ENCODE results near the gene AP5Z1.

Gene AP5Z1

DNA sequence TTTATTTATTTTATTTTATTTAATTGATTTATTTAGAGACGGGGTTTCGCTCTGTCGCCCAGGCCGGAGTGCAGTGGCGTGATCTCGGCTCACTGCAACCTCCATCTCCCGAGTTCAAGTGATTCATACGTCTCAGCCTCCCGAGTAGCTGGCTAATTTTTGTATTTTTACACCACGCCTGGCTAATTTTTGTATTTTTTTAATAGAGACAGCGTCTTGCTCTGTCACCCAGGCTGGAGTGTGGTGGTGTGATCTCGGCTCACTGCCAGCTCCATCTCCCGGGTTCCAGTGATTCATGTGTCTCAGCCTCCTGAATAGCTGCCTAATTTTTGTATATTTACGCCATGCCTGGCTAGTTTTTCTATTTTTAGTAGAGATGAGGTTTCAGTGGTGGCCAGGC lies 34.2 kb downstream of the AP5Z1 start:
- no peak for DNase-seq (ENCODE audit: insufficient read length)
- TF ChIP-seq POLR2AphosphoS5 (IDR thresholded peaks at IDR 0.05; ENCODE audit: low read depth, low read length), result no peak
- TF ChIP-seq TAF1 (IDR thresholded peaks at IDR 0.05; ENCODE audit: borderline replicate concordance, low read depth, low read length), result no peak
- no peak for TF ChIP-seq POLR2A (IDR thresholded peaks at IDR 0.05; ENCODE audit: low read depth, low read length)
- no peak for FAIRE-seq

DNA sequence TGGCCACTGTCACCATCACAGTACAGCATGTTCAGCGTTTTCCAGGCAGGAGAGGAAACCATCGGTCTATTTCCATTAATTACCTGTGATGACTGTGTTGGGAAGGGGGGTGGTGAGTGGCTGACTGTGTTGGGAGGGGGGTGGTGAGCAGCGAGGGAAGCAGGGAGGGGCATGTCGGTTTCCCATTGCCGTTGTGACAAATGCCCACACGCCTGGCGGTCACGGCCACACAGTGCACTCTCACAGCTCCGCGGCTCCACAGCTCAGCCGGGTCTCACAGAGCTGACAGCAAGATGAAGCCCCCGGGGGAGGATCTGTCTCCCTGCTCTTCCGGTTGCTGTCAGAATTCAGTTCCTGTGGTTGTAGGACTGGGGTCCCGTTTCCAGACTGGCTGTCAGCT lies 39.0 kb downstream of the AP5Z1 start:
- FAIRE-seq (no peak), DNase-seq (ENCODE audit: insufficient read length) (no peak)
- TF ChIP-seq POLR2A (IDR thresholded peaks at IDR 0.05; ENCODE audit: low read depth, low read length) (no peak), POLR2AphosphoS5 (IDR thresholded peaks at IDR 0.05; ENCODE audit: low read depth, low read length) (no peak), TAF1 (IDR thresholded peaks at IDR 0.05; ENCODE audit: borderline replicate concordance, low read depth, low read length) (no peak)

- TF ChIP-seq POLR2A (IDR thresholded peaks at IDR 0.05; ENCODE audit: low read depth, low read length) (no peak), POLR2AphosphoS5 (IDR thresholded peaks at IDR 0.05; ENCODE audit: low read depth, low read length) (no peak), TAF1 (IDR thresholded peaks at IDR 0.05; ENCODE audit: borderline replicate concordance, low read depth, low read length) (no peak)
- DNase-seq (ENCODE audit: insufficient read length) (no peak), FAIRE-seq (no peak)
These were observed 39.7 kb downstream of the AP5Z1 start for GRCh38 chr7:4815121-4815520.

GRCh38 chr7:4815609-4816418 lies 40.4 kb downstream of the AP5Z1 start:
- no peak for FAIRE-seq
- DNase-seq (ENCODE audit: insufficient read length), result no peak
- TF ChIP-seq POLR2AphosphoS5 (IDR thresholded peaks at IDR 0.05; ENCODE audit: low read depth, low read length), result no peak
- TF ChIP-seq POLR2A (IDR thresholded peaks at IDR 0.05; ENCODE audit: low read depth, low read length), result no peak
- no peak for TF ChIP-seq TAF1 (IDR thresholded peaks at IDR 0.05; ENCODE audit: borderline replicate concordance, low read depth, low read length)

GRCh38 chr7:4816419-4817080 lies 41.1 kb downstream of the AP5Z1 start:
- no peak for DNase-seq (ENCODE audit: insufficient read length)
- FAIRE-seq, result no peak
- TF ChIP-seq POLR2AphosphoS5 (IDR thresholded peaks at IDR 0.05; ENCODE audit: low read depth, low read length) (no peak), POLR2A (IDR thresholded peaks at IDR 0.05; ENCODE audit: low read depth, low read length) (no peak), TAF1 (IDR thresholded peaks at IDR 0.05; ENCODE audit: borderline replicate concordance, low read depth, low read length) (no peak)

- FAIRE-seq, result no peak
- no peak for DNase-seq (ENCODE audit: insufficient read length)
- TF ChIP-seq TAF1 (IDR thresholded peaks at IDR 0.05; ENCODE audit: borderline replicate concordance, low read depth, low read length) (no peak), POLR2A (IDR thresholded peaks at IDR 0.05; ENCODE audit: low read depth, low read length) (no peak), POLR2AphosphoS5 (IDR thresholded peaks at IDR 0.05; ENCODE audit: low read depth, low read length) (no peak)
These were observed 41.9 kb downstream of the AP5Z1 start for GRCh38 chr7:4817178-4817901.

DNA sequence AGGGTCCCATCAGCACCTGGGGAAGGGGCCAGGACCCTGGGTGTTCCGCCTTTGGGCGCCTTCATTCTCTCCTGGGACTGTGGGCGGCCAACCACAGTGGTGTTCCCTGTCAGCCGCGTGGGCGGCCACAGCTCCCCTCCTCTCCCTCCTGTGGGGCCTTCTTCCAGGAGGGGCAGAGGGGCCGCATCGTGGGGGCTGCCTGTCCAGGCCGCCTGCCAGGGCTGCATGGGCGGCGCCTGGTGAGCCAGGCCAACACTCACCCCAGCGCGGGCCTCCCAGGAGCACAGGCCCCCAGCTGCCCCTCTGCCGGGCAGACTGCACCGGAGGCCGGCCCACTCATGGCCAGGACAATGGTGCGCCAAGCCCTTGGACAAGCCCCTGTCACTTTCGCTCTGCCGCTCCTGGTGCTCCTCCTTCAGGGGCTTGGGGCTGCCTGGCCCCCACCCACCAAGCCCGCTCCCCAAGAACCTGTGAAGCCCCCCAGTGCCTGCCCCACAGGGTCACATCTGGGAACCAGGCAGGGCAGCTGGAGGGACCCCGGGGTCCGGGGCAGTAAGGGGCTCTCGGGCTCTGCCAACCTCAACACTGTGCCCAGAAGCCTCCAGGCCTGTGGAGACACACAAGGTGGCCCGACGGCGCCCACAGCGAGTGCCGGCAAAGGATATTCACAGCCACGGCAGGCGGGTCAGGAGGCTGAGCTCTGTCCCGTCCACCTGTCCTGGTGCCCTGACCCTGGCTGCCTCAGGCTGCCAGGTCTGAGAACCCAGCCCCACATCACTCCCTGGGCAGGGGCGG lies 42.8 kb downstream of the AP5Z1 start:
- no peak for TF ChIP-seq POLR2AphosphoS5 (IDR thresholded peaks at IDR 0.05; ENCODE audit: low read depth, low read length)
- no peak for TF ChIP-seq POLR2A (IDR thresholded peaks at IDR 0.05; ENCODE audit: low read depth, low read length)
- TF ChIP-seq TAF1 (IDR thresholded peaks at IDR 0.05; ENCODE audit: borderline replicate concordance, low read depth, low read length), result no peak
- FAIRE-seq (no peak), DNase-seq (ENCODE audit: insufficient read length) (no peak)

DNA sequence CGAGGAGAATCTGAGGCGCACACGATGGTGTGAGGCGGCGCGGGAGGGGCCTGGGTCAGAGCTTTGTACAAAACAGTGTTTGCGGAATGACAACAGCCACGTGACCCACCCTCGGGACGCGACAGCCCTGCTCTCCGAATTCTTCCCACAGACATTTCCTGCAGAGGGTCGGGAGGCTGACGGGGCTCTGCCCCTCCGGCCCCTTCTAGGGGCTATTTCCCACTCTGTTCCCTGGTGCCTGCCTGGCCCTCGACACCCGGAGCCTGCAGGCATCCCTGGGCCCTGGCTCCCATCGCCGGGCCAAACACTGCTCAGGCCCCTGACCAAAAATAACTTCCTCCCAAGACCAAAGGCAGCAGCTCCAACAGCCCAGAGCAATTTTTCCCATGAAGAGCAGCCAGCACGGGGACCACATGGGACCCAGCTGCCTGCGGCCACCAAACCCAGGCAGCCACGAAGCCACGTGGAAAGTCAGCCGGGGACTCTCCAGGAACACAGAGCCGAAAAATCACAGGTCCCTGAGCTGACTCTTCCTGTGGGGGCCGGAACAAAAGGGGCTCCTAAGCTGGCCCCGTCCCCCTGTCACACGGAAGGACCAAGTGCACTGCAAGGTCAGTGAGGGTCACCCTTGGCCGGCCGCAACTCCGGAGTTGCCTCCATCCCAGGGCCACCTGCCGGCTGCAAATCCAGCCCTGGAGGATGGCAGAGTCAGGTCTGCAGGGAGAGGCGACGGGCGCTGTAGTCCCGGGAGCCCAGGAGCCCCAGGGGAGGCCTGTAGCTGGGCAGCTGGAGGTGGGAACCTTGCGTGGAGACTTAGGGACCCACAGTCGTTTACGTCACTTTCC lies 44.4 kb downstream of the AP5Z1 start:
- no peak for TF ChIP-seq POLR2A (IDR thresholded peaks at IDR 0.05; ENCODE audit: low read depth, low read length)
- TF ChIP-seq POLR2AphosphoS5 (IDR thresholded peaks at IDR 0.05; ENCODE audit: low read depth, low read length), result no peak
- TF ChIP-seq TAF1 (IDR thresholded peaks at IDR 0.05; ENCODE audit: borderline replicate concordance, low read depth, low read length), result no peak
- FAIRE-seq, result no peak
- no peak for DNase-seq (ENCODE audit: insufficient read length)

DNA sequence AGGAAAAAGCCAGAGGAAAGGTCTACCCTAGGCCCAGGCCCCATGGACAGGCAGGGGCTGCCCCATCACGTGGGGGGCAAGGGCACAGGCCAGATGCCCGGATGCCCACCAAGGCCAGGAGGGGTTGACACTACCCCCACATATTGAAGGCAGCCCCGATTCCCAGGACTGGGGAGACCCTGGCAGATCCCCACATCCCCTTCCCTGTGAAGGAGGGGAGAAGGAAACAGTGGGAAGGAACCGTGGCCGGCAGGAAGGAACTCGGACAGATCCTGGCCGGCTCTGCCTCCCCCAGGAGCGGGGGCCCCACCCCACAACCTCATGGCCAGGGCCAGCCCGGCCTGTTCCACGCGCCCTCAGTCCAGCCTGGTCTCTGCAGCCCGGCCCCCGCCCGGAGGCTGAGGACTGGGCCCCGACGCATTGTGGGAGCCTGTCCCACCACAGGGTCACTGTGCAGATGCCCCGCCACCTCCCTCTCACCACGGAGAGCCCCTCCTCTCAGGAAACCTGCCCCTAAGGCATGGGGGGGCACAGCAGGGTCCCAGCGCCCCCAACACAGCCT lies 45.1 kb downstream of the AP5Z1 start:
- TF ChIP-seq POLR2A (IDR thresholded peaks at IDR 0.05; ENCODE audit: low read depth, low read length) (no peak), TAF1 (IDR thresholded peaks at IDR 0.05; ENCODE audit: borderline replicate concordance, low read depth, low read length) (no peak), POLR2AphosphoS5 (IDR thresholded peaks at IDR 0.05; ENCODE audit: low read depth, low read length) (no peak)
- DNase-seq (ENCODE audit: insufficient read length) (no peak), FAIRE-seq (no peak)

DNA sequence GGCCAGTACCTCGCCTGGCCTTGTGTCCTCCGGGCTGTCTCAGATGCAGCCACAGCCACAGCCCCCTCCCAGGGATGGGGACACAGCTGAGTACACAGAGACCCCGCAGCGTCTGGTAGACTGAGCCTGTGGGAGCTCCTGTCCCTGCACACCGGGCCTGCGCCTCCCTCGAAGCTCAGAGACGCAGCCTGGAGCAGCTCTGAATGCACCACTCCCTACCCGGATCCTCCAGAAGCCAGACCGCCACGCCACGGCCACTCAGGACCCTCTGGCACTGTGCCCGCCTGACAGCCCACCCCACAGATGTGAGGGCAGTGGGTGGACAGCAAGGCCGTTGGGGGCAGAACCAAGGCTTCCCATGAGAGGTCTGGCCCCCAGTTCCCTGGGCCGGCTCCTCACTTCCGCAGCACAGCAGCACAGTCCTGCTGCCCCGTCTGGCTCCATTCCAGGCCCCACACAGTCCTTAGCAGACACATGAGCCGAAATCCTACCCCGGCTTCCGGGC lies 45.6 kb downstream of the AP5Z1 start:
- DNase-seq (ENCODE audit: insufficient read length) (no peak), FAIRE-seq (no peak)
- TF ChIP-seq TAF1 (IDR thresholded peaks at IDR 0.05; ENCODE audit: borderline replicate concordance, low read depth, low read length) (no peak), POLR2AphosphoS5 (IDR thresholded peaks at IDR 0.05; ENCODE audit: low read depth, low read length) (no peak), POLR2A (IDR thresholded peaks at IDR 0.05; ENCODE audit: low read depth, low read length) (no peak)
